DMS153 (cell line): ENCODE data around the gene OR2AE1.
"Not testable (repeated sequence)": the region's sequence is repeated elsewhere in the genome, so short reads cannot be mapped to it uniquely, and the experiment has no call there.

ENCODE experiments used
- DNase-seq: peaks from one replicate; lab custom pipeline; 2025; lab: John Stamatoyannopoulos, UW

OR2AE1 gene

DNA sequence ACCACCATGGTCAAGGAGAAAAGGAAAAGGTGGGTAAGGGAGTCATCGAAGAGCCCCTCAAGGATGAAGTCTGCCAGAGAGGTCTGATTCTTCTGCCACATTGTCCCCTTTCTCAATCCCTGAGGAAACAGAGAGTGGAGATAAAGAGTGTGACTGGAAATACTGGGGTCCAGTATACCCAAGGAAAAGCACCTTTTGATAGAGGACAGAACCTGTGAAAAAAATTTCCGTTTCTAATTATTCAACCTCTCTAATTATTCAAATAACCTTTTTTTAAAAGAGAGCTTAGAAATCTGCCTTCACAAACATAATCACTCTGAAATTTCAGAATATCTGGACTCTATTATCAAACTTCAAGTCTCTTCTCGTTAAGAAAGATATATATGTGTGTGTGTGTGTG lies at the start of gene OR2AE1:
Gene OR2AE1 (minus strand): TSS at position 101 of the 400 bp plus-strand sequence. CDS start 0 bp downstream, at position 101.
- DNase-seq, result no peak

DNA sequence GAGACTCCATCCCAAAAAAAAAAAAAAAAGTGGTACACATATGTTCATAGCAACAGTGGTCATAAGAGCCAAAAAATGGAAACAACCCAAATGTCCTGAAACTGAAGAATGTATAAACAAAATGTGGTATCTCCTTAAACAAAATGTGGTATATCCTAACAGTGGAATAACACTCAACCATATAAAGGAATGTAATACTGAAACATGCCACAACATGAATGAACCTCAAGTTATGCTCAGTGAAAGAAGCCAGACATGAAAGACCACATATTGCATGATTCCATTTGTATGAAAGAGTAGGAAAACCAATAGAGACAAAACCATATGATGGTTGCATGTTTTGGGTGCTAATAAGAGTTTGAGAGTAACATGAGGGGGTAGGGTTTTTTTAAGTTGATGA lies 49.5 kb upstream of the OR2AE1 start:
- DNase-seq, result no peak

- no peak for DNase-seq
Measured at GRCh38 chr7:99923200-99923599, 46.4 kb upstream of the OR2AE1 start.

DNA sequence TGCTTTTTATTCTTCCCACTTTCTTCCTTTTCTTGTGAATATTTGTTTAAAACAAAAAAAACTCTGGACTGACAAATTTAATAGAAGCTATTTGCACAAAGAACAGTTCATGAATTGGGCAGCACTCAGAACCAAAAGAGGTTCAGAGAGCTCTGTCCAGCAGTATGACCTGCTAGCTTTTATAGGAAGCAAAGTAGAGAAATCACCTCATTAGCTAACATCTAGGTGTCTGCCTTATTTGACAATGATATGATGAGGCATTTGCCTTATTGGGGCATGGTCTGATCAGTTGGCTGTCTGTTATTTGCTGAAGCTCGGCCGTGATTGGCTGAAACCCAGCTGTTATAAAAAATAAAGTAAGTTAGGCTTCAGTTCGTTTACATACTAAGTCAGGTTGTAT lies 43.3 kb upstream of the OR2AE1 start:
- DNase-seq, result no peak

DNA sequence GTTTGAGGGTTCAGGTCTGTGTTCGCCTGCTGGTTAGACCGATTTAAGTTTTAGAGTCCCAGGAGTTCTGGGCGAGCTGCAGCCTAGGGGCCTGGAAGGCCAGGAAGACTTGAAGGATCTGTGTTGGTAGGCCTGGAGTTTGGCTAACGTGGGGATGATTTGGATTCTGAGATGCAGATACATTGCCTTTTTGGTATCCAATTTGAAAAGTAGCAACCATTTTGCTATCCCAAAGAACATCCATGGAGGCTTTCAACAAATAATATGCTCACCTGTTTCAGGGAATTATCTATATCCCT lies 42.9 kb upstream of the OR2AE1 start:
- DNase-seq, result no peak

DNA sequence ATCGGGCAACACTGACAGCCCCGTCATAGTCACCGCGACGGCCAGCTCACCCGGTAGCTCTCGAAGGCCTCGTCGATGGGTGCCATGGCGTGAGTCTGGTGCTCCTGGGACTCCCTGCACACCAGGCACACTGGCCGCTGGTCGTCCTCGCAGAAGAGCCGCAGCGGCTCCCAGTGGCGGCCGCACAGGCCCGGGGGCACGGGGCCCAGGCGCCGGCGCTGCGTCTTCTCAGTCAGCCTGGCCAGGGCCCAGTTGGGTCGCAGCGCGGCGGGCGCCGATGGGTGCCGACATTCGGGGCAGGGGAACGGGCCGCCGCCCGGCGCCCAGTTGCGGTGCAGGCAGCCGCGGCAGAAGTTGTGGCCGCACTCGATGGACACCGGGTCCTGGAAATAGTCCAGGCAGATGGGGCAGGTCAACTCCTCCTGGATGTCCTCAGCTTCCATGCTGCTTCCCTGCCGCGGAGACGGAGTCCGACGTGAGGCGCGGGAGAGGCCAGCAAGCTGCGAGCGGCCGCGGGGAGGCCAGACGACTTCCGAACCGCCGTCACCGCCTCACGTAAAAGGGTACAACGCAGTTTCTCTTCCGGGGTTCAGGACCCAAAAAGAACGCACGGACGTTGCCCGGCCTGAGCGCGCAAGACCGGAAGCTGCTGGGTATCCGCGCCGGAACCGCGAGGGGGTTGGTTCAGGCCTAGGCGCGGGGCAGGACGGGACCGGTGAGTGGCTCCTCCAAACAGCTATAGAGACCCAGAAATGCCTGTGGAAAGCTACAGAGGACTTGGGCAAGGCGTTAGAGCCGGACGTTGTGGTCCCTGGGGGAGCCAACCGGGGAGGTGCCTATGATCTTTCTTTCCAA lies 42.4 kb upstream of the OR2AE1 start, which contains the start of gene TRIM4:
Gene TRIM4 (minus strand): TSS at position 572 of the 855 bp plus-strand sequence. CDS start 129 bp downstream, at position 443.
- peak; percentile 61 for DNase-seq

DNA sequence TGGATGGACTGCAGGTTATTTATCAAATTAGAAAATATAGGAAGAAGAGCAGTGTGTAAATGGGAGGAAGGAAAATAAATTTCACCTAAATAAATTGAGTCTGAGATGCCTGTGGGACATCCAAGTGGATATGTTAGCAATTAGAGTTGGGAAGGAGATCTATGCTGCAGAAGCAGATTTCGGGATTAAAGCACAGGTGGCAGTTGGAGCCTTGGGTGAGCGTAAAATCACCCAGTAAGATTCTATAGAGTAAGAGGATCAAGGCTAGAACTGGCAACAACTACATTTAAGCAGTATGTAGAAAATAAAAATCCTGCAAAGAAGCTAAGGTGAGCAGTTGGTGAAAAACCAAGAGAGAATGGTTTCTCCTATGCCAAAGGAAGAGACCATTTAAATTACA lies 34.1 kb upstream of the OR2AE1 start:
- DNase-seq, result no peak

DNA sequence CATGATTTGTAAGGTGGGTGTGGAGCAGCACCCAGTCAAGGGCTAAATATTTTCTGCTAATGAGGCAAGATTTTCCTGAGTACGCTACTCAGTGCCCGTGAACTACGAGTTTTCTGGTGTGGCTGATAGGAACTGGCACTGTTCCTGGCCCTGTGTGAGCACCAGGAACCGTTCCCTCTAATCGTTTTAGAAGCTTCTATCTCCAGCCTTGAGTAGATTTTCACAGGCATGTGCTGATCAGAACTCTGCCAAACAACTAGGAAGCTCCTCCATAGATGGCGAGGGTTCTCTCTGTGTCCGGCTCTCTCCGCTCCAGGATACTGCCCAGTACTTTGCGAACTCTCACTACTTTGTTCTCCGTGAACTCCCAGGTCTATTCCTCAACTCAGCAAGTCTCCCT lies 24.7 kb upstream of the OR2AE1 start:
- DNase-seq, result no peak

DNA sequence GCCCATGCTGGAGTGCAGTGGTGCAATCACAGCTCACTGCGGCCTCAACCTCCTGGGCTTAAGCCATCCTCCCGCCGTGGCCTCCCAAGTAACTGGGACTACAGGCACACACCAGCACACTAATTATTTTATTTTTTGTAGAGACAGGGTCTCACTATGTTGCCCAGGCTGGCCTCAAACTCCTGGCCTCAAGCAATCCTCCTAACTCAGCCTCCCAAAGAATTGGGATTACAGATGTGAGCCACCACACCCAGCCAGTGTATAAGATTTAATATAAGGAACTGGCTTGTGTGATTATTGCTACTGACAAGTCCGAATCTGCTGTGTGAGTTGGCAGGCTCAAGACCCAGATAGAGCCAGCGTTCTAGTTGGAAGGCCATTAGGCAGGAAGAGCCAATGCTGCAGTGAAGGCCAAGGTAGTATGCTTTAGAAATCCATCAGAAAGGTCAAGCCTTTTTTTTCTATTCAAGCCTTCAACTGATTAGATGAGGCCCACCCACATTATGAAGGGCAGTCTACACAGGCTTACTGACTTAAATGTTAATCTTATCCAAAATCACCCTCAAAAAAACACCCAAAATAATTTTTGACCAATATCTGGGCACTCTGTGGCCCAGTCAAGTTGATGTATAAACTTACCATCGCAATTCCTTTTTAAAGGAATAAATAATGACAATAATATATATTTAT lies 23.1 kb upstream of the OR2AE1 start:
- DNase-seq, result no peak

- DNase-seq, result no peak
Measured at GRCh38 chr7:99898836-99899235, 22.0 kb upstream of the OR2AE1 start.

DNA sequence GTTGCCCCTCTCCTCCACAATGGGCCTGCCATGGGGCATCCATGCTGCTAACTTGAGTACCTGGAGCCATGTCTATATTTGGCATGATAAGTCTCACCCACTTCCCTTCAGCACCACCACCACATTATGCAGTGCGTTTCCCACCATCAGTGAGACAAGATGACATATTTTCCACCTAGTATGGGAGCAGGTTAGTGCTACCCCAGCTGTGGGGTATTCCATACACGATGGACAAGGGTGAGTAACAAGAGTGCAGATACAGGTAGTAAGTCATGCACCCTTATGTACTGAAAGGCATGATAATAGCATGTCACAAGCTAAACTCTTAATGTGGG lies 21.2 kb upstream of the OR2AE1 start:
- no peak for DNase-seq

GRCh38 chr7:99897322-99898022 lies 20.6 kb upstream of the OR2AE1 start:
- DNase-seq, result no peak

GRCh38 chr7:99894738-99895137 lies 17.9 kb upstream of the OR2AE1 start:
- DNase-seq, result no peak

DNA sequence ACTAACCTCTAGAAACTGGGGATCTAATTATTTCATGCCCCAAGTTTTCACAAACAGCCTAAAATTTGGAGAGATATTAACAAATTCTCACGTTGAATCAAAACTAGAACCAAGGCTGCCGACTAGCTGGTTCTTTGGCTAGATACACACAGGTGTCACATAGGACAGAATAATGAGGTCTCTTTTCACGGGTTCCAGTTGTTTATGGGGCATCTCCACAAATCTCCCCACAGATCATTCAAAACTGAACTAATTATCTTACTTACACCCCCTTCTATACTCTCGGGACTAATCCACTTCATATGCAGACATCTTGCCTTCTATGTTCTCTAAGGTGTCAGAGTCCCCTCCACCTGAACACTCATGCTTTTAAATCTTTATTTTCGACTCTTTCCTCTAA lies 16.4 kb upstream of the OR2AE1 start:
- DNase-seq, result no peak

DNA sequence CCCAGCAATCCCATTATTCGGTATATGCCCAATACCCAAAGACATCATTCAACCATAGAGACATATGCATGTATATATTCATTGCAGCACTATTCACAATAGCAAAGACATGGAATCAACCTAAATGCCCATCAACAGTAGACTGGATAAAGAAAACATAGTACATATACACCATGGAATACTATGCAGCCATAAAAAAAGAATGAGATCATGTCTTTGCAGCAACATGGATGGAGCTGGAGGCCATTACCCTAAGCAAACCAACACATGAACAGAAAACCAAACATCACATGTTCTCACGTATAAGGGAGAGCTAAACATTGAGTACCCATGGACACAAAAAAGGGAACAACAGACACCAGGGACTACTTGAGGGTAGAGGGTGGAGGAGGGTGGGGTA lies 13.5 kb upstream of the OR2AE1 start:
- not testable (repeated sequence) for DNase-seq

- not testable (repeated sequence) for DNase-seq
Measured at GRCh38 chr7:99888366-99888765, 11.5 kb upstream of the OR2AE1 start.

GRCh38 chr7:99881370-99881769 lies 4.5 kb upstream of the OR2AE1 start:
- DNase-seq, result no peak

DNA sequence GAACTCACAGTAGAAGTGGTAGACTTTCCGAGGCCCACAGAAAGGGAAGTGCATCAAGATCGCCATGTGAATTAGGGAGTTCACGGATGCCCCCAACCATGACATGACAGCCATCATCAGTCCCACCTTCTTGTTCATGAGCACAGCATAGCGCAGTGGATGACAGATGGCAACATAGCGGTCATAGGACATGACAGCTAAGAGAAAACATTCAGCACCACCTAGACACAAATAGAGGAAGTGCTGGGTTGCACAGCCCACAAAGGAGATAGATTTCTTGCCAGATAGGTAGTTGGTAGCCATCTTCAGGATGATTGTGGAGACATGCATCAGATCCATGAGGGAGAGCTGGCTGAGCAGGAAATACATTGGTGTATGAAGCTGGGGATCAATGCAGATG lies 342 bp downstream of the OR2AE1 start:
- no peak for DNase-seq

DNA sequence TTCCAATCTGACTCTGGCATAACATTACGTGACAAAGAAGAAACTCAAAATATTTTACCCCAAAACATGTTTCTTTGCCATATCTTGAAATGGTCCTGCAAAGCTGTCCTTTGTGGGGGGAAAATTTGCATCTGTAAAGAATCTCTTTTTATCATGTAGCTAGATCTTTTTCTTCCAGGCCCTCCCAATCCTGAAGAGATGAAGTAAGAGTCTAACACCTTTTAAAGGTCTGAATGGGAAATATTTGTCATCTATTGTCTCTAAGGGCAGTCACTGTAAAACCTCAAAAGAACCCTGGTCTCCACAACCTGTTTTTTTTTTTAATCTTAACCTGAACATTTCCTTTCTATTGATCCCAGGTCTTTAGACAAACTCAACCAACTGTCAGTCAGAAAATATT lies 8.6 kb downstream of the OR2AE1 start:
- no peak for DNase-seq

DNA sequence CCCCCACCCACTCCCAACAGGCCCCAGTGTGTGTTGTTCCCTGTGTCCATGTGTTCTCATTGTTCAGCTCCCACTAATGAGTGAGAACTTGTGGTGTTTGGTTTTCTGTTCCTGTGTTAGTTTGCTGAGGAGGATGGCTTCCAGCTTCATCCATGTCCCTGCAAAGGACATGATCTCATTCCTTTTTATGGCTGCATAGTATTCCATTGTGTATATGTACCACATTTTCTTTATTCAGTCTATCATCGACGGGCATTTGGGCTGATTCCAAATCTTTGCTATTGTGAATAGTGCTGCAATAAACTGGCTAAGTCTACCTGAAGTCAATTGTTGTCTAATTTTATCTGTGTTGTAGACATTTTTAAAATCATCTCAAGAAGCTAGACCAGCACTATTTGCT lies 9.4 kb downstream of the OR2AE1 start:
- DNase-seq, result not testable (repeated sequence)

DNA sequence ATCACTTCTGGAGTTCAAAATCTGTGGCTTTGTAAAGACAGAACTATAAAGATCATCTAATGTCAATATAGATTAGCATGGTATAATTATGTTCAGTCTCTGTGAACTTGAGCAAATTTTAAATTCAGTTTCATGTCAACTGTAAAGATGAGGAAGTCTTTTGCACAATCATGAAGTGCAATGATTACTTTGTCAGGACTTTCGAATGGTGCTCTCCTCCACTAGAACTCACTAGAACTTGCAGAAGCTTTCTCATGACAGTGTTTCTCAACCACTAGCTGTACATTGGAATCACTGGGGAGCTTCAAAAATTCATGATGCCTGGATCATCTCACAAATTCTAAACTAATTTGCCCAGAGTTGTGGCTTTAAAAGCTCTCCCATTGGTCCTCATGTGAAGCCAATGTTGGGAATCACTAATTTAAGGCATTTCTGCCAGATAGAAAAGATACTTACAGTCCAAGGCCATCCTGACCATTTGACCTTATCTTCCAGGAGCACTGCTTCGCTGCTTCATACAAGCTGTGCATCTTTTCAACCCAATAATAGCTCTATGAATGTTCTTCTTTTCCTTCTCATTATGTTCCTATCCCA lies 12.9 kb downstream of the OR2AE1 start:
- no peak for DNase-seq

- DNase-seq, result no peak
Measured at GRCh38 chr7:99860281-99861127, 16.3 kb downstream of the OR2AE1 start.
